ENCODE data around the gene GNAZ. TPM values are rescaled to one million over a fixed set of nuclear protein-coding genes. Genes with fewer than 3 reads are reported as not detected.

Gene GNAZ
- total RNA-seq, 2 donors from 2014 or later: 0.37 to 2.0 TPM

DNA sequence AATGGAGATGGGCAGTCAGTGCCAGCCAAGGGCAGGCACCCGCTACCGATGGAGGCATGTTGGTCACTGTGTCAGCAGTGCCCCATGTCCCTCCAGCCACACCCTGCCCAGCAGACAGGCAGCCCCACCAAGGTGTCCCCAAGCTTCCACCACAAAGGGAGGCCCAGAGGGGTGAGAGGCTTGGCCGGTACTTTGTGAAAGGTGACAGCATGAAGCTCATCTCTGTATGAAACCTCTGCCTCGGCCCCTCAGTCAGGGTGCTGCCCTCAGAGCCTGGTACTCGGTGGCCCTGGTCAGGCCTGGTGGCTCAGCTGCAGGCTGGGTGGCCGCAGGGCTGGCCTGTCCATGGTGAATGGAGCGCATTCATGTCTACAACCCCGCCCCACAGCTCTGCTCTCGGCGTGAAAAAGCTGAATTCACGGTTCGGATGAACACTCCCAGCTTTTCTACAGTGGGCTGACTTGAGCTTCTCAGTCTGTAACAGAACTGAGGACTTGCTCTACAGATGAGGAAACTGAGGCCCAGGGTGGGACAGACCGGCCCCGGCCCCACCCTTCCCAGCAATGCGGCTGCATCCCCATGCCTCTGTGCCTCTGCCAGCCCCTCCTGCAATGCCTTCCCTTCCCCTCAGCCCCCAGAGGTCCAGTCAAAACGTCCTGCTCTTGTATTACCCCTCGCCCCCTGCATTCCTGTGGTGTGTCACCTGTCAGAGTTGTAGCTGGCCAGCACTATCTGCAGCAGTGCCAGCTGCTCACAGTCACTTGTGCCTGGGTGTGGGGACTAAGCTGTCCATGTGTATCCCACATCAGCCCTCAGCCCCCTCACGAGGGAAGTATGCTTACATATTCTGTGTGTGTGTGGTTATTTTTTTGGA, 43.8 kb downstream of the GNAZ start:
- Mint-ChIP-seq H3K27ac (peak overlapping the region; percentile 46), H3K36me3 (ENCODE audit: low read depth) (no peaks in the 10 kb centered on the region), H3K27me3 (no peaks in the 10 kb centered on the region), H3K9me3 (no peaks in the 10 kb centered on the region), H3K4me1 (no peaks in the 10 kb centered on the region), H3K4me3 (no peak overlapping the region)
- no peak for ATAC-seq (replicated peaks)

DNA sequence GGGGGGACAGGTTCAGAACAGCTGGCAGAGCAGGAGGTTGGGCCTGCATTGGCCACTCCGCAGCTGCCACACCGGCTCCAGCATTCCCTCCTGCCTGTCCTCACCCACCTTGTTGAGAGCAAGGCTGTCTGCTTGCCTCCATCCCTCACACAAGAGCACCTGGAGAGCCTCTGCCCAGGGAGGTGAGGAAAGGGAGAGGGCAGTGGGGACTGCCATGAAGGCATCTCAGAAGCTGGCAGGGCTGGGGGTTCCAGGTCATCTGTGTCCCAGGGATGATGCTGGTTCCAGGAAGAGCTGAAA, 44.4 kb downstream of the GNAZ start:
- Mint-ChIP-seq H3K27ac (peak overlapping the region; percentile 46), H3K36me3 (ENCODE audit: low read depth) (no peaks in the 10 kb centered on the region), H3K4me1 (peaks cover 6% of the 10 kb centered on the region), H3K4me3 (no peak overlapping the region), H3K27me3 (no peaks in the 10 kb centered on the region), H3K9me3 (peaks cover 4% of the 10 kb centered on the region)
- ATAC-seq (replicated peaks): no peak

DNA sequence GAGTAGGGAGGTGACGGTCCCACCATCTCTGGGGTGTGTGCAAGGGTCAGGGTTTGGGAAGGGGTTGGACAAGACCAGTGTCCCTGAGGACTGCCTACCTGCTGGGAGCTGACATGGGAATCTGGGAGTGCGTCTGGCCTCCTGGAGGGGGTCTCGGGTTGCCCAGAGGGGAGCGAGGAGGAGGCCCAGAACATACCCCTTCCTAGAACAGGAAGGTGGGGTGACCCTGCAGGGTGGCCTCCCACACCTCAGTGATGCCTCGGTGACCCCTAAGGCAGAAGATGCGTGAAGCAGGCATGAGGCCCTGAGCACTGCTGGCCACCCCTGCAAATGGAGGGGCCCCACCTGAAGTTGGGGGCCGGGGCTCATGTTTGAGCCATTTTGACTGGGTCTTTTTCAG, 45.0 kb downstream of the GNAZ start:
- ATAC-seq (replicated peaks): no peak
- Mint-ChIP-seq H3K36me3 (ENCODE audit: low read depth) (no peaks in the 10 kb centered on the region), H3K9me3 (peaks cover 6% of the 10 kb centered on the region), H3K4me3 (no peak overlapping the region), H3K4me1 (peaks cover 8% of the 10 kb centered on the region), H3K27me3 (no peaks in the 10 kb centered on the region), H3K27ac (no peak overlapping the region)

DNA sequence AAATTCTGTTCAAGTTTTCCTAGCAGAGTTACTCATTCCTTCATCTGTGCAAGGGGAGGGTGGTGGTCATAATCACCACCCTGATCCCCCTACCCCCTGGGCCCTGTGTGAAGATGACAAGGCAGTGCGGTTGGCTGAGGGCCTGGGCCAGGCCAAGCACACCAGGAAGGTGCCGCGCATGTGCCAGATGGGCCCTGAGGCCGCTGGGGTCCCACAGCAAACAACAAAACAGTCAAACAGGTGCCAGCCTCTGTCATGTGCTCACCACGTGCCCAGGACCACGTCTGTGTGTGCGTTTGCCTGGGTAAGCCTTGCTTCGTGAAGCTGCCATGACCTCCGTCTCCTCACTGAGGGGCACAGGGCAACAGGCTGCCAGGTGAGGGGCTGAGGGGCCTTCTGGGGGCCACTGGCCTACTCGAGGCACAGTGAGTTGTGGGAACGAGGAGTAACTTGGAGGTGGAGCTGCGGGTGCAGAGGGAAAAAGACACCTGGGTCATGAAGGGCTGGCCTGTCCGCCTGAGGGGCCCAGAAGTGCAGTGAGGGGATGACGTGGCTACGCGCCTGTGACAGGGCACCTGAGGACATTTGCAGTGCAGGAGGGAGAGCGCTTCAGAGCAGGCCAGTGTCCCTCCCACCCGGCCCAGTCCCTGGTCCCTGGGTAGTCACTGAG, 45.6 kb downstream of the GNAZ start:
- Mint-ChIP-seq H3K27me3 (no peaks in the 10 kb centered on the region), H3K4me1 (peaks cover 8% of the 10 kb centered on the region), H3K36me3 (ENCODE audit: low read depth) (no peaks in the 10 kb centered on the region), H3K4me3 (no peak overlapping the region), H3K9me3 (peaks cover 6% of the 10 kb centered on the region), H3K27ac (no peak overlapping the region)
- ATAC-seq (replicated peaks): no peak

DNA sequence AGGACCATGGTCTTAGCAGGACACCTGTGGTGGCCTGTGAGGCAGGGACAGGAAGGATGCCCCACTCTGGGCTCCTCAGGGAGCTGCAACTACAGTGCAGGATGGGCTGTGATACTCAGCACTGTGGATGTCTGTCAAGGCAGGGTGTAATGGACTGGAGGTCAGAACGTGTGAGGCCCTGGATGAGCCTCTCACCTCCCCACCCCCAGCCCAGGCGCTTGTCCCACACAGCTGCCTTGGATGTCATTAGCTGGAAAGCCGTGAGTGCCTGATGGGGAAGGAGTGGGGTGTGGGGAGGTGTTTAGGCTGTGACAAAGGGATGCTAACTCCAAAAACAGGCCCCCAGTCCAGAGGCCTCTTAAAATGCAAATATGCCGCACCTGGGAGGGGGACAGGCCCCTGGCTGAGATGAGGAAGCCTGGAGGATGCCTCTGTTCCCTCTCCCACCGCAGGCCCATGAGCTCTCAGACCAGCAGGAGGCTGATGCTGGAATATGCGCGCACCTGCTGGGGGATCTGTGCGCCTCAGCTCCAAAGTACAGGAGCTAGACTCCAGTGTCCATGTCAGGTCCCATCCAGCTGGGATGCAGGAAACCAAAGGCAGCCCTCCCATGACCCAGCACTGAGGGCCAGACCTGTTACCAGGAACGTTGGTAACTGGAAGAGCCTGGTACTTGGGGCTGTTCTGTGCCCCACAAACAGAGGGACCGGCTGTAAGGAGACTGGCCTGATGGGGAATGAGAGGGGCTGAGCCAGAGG, 46.4 kb downstream of the GNAZ start:
- peaks cover 6% of the 10 kb centered on the region for H3K9me3 Mint-ChIP-seq

DNA sequence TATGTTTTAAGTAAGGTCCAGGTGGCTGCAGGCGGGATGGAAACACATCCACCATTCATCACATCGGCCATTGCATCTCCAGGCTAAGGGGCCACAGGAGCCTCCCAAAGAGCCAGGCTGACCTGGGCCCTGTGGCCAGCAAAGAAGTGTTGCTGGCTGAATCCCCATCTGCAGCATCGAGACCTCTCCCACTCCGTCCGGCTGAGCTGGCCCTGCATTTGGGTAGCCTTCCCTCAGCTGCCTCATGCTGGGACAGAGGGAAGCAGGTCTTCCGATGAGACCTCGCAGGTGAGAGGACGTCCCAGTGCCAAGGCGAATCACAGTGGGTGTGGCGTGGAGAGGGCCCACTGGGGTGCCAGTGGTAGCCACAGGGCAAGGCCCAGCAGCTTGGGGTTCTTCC, 47.0 kb downstream of the GNAZ start:
- Mint-ChIP-seq H3K4me1 (peaks cover 8% of the 10 kb centered on the region), H3K27me3 (no peaks in the 10 kb centered on the region), H3K9me3 (peaks cover 6% of the 10 kb centered on the region), H3K36me3 (ENCODE audit: low read depth) (no peaks in the 10 kb centered on the region), H3K4me3 (no peak overlapping the region), H3K27ac (no peak overlapping the region)
- ATAC-seq (replicated peaks): no peak

More for the DNA sequence above, 46.4 kb downstream of the GNAZ start:
- ATAC-seq (replicated peaks): no peak
- no peaks in the 10 kb centered on the region for H3K27me3 Mint-ChIP-seq
- H3K27ac Mint-ChIP-seq: no peak overlapping the region
- peaks cover 8% of the 10 kb centered on the region for H3K4me1 Mint-ChIP-seq
- no peaks in the 10 kb centered on the region for H3K36me3 Mint-ChIP-seq (ENCODE audit: low read depth)
- H3K4me3 Mint-ChIP-seq: no peak overlapping the region

DNA sequence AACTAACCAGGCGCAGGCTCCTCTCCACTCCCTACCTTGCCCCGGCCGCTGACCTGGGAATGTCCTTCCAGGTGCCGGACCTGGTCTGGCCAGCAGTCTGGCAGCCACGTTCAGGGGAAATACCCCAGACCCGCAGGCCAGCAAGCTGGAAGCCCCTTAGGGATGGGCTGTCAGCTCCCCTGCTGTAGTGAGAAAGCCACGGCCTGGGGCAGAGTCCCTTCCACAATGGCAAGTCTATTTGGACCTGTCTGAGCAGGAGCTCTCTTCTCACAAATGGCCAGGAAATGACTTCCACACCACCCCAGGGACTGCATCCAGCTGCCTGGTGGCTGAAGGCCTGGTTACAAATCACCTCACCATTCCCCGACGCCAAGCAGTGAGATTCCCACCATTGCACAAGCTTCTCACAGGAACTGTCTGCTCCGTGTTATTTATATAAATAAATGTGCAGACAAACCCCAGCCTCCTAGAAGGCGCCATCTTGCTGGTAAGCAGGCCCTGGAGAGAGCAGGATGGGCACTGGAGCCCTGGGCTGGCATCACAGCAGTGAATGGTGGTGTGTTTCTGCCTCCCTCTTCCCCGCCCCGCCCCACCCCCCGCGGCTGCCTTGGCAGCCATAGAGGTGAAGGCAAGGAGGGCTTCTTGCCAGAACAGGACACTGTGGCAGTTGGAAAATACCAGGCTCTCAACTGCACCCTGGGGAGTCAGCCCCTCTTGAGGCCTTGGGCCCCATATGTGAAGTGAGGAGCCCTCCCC, 47.8 kb downstream of the GNAZ start:
- no peak overlapping the region for H3K27ac Mint-ChIP-seq
- no peak overlapping the region for H3K4me3 Mint-ChIP-seq
- peaks cover 6% of the 10 kb centered on the region for H3K9me3 Mint-ChIP-seq
- H3K4me1 Mint-ChIP-seq: peaks cover 8% of the 10 kb centered on the region
- no peak for ATAC-seq (replicated peaks)
- no peaks in the 10 kb centered on the region for H3K36me3 Mint-ChIP-seq (ENCODE audit: low read depth)
- H3K27me3 Mint-ChIP-seq: no peaks in the 10 kb centered on the region

DNA sequence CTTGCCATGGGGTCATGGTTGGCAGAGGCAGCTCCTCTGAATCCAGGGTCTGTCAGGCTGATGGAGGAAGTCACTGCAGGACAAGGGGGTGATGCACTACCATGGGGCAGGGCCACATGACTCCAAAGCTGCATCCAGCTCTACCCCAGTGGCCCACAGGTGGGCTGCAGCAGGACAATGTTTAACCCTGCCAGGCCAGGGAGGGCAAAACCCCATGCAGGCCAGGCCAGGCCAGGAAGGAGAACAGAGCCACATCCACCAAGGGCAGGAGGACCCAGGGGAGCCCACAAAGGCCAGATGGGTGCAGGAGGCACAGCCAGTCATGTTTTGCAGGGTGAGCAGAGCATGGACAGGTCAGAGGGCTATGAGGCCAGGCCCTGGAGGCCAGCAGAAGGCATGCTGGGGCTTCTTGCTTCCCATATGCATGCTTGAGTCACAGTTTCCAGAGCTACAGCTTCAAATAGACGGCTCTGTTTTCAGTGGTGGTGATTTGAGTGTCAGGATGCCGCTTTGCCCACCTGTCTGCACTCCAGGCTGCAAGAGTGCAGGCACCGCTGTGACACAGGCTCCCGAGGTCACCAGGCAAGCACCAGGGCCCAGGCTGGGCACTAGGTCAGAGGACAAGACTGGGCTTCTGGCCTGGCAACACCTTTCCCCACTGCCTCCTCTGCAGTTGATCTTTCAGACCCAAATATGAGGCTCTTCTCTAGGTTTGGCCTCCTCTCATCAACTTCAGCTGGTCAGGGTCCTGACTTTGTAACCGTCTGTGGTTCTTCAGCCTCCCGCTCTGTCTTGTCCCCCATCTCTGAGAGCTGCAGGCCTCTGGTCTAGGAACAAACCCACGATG, 48.6 kb downstream of the GNAZ start:
- Mint-ChIP-seq H3K4me3 (peak overlapping the region; percentile 83), H3K27ac (peak overlapping the region; percentile 99), H3K4me1 (peaks cover 8% of the 10 kb centered on the region), H3K9me3 (peaks cover 6% of the 10 kb centered on the region), H3K36me3 (ENCODE audit: low read depth) (no peaks in the 10 kb centered on the region), H3K27me3 (no peaks in the 10 kb centered on the region)
- ATAC-seq (replicated peaks): no peak

DNA sequence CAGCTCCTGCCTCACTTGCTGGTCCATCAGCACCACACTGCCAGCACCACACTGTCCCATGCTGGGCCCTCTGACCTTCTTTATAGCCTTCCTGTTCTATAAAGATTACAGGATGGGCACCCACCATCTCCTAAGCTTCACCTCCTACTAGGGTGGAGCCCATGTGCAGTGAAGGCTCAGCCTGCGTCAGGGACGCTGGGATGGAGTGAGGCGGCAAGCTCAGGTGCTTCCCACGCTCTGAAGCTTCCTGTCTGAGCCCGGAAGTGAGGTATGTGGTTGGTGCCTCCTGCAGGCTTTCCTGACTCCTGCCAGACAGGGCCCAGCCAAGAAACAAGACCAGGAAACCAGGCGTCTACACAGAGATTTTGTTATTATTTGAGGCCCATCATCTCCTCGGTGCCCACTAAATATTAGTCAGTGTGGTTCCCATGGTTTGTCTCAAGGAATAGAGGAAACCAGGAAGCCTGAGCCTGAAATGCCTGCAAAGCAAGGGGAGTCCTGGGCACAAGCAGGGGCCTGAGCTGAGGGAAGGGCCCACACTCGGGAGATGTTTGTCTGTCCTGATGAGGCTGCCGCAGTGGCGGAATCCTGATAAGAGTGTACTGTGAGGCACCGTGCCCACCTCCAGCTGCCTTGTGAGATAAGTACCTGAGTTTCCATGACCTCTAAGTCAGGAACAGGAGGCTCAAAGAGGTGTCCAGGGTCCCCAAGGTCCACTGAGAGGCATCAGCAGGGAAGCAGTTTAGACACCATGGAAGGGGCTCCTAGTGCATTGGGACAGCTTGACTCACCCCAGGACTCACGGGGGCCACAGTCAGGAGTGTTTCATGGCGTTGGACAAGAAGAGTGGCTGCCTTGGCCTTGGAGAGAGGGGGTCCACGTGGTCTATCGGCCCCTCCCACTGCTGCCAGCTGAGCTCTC, 49.4 kb downstream of the GNAZ start:
- H3K27ac Mint-ChIP-seq: peak overlapping the region; percentile 99
- H3K4me1 Mint-ChIP-seq: peaks cover 8% of the 10 kb centered on the region
- H3K36me3 Mint-ChIP-seq (ENCODE audit: low read depth): no peaks in the 10 kb centered on the region
- no peaks in the 10 kb centered on the region for H3K27me3 Mint-ChIP-seq
- ATAC-seq (replicated peaks): peak; percentile 96
- peak overlapping the region; percentile 83 for H3K4me3 Mint-ChIP-seq
- peaks cover 6% of the 10 kb centered on the region for H3K9me3 Mint-ChIP-seq

DNA sequence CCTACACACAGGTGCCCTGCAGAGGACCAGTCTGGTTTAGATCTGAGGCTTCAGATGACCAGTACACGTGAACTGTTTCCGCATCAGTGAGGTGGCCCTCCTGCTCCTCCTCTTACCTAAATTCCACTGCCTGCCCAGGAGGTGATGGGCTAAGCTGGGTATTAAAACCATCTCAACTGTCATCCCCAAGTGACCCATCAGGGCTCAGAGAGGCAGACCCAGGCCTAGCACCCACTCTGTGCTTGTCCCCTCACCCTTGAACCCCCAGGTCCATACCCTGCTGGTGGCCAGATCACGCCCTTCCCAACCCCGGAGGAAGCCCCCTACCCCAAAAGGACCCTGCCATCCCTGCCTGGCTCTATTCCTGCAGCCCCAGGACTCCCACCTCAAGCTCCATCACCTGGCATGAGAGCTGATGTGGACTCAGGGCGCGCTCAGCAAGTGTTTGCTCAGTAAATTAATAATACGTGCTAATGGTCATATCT, 50.1 kb downstream of the GNAZ start:
- H3K27ac Mint-ChIP-seq: peak overlapping the region; percentile 73
- peaks cover 8% of the 10 kb centered on the region for H3K4me1 Mint-ChIP-seq
- H3K9me3 Mint-ChIP-seq: peaks cover 6% of the 10 kb centered on the region
- peak overlapping the region; percentile 22 for H3K4me3 Mint-ChIP-seq
- ATAC-seq (replicated peaks): no peak
- no peaks in the 10 kb centered on the region for H3K27me3 Mint-ChIP-seq
- no peaks in the 10 kb centered on the region for H3K36me3 Mint-ChIP-seq (ENCODE audit: low read depth)

DNA sequence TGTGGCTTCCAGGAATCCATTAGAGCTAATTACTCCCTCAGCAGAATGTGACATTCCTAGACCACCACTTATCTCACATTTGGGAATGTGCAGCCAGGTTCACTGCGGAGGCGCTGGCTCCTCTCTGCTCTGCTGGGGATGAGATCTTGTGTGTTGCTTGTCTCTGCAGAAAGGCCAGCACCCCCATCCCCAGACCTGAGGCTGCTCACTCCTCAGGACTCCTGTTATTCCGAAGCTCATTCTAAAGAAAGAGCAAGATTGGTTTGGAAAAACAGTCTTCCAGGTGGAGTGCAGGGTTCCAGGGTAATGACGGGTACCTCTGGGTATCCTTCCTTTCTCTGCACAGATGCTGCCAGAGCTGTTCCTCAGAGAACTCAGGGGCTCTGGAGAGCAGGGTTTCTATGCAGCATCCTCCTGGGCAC, 50.7 kb downstream of the GNAZ start:
- peak overlapping the region; percentile 73 for H3K27ac Mint-ChIP-seq
- peak overlapping the region; percentile 22 for H3K4me3 Mint-ChIP-seq
- H3K27me3 Mint-ChIP-seq: no peaks in the 10 kb centered on the region
- no peaks in the 10 kb centered on the region for H3K36me3 Mint-ChIP-seq (ENCODE audit: low read depth)
- ATAC-seq (replicated peaks): no peak
- peaks cover 6% of the 10 kb centered on the region for H3K9me3 Mint-ChIP-seq
- peaks cover 8% of the 10 kb centered on the region for H3K4me1 Mint-ChIP-seq

DNA sequence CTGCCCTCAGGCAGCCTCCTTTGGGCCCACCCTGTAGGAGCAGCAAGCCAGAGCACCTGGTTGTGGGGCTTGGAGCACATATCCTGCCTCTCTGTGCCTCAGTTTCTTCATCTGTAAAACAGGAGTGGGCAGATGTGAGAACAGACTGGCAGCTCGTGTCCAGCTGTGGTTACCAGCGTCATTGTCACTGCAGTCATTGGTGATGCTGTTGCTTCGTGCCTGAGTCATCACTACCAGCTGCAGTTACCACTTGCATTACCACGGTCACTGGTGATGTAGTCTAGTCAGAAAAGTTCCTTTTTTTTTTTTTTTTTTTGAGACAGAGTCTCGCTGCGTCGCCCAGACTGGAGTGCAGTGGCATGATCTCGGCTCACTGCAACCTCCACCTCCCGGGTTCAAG, 51.1 kb downstream of the GNAZ start:
- H3K27ac Mint-ChIP-seq: no peak overlapping the region

More for the DNA sequence above, 51.1 kb downstream of the GNAZ start:
- Mint-ChIP-seq H3K4me1 (peaks cover 8% of the 10 kb centered on the region), H3K27me3 (no peaks in the 10 kb centered on the region), H3K4me3 (no peak overlapping the region), H3K36me3 (ENCODE audit: low read depth) (no peaks in the 10 kb centered on the region), H3K9me3 (peaks cover 6% of the 10 kb centered on the region)
- no peak for ATAC-seq (replicated peaks)

All from activated T-helper 17 cell treated with anti-CD3 and anti-CD28 coated beads, Interleukin-2, amount 50 U/mL, for 72 hours (primary cell).